A673 (cell line): Measurements from ENCODE around the gene RAB25.

Source experiments
- CTCF ChIP-seq: fragments of 300-800, 200-600 bp; sonication (generic); conservative IDR thresholded peaks from 2 replicates; pipeline ENCODE4 v1.5.1; 2017; ENCODE audit warnings: low read depth, mild to moderate bottlenecking, antibody characterized with exemption, low read length, moderate library complexity, mixed read lengths
- EZH2 ChIP-seq: fragments of 200-600 bp; sonication (generic); IDR thresholded peaks from 2 replicates; pipeline ENCODE4 v1.6.1; 2017; ENCODE audit warnings: borderline replicate concordance, low read depth, mild to moderate bottlenecking, mixed read lengths, antibody characterized with exemption, low read length; ENCODE audit not compliant: poor library complexity, severe bottlenecking

DNA sequence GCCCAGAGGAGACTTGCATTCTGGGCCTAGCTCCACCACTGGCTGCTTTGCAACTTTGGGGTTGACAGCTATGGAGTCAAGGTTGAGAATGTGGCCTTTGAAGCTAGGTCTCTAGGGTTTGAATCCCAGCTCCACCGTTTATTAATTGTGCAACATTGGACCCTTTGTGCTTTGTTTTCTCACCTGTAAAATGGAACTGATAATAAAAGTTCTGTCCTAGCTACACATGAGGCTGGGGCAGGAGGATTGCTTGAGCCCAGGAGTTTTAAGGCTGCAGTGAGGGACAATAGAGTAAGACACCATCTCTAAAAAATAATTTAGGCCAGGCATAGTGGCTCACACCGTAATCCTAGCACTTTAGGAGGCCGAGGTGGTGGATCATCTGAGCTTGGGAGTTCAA lies 38.3 kb downstream of the RAB25 start:
- TF ChIP-seq CTCF (no peak), EZH2 (no peak)
